Thoracic aorta (tissue), 2 donors: ENCODE data around the gene KDELR1. TPM values are rescaled to one million over a fixed set of nuclear protein-coding genes. Genes with fewer than 3 reads are reported as not detected.
A peak's percentile ranks its signal among the peaks of the same experiment; 100 is the strongest.

Experiments used
- ATAC-seq: fragments of 150-250 bp; one replicate; pipeline ENCODE4 v1.8.0; 2017; ENCODE audit warnings: low read depth; ENCODE audit not compliant: insufficient number of reproducible peaks, low FRiP score
- DNase-seq: peaks from one replicate; pipeline ENCODE4 v3.0.0-alpha.2; 2020; ENCODE audit warnings: low spot score
- H3K27ac ChIP-seq, 2 donors: fragments of 200-600 bp; sonication (generic); 1 replicate in 1 of 2; 2 replicates in 1 of 2; pipeline ENCODE4 v1.5.1; 2016; ENCODE audit warnings: mild to moderate bottlenecking in 2 of 2, moderate library complexity in 2 of 2
- H3K27me3 ChIP-seq: fragments of 200-600 bp; sonication (generic); replicated peaks from 2 replicates; pipeline ENCODE4 v1.6.0; 2016; ENCODE audit warnings: mild to moderate bottlenecking; ENCODE audit not compliant: insufficient read depth
- H3K36me3 ChIP-seq: fragments of 200-600 bp; sonication (generic); one replicate; pipeline ENCODE4 v1.5.1; 2016
- H3K4me1 ChIP-seq, 2 donors: fragments of 200-600 bp; sonication (generic); 1 replicate in 1 of 2; 2 replicates in 1 of 2; pipeline versions ENCODE4 v1.5.1 to v1.6.0; 2016; ENCODE audit warnings: low read depth in 2 of 2, mild to moderate bottlenecking in 1 of 2; ENCODE audit not compliant: control insufficient read depth in 1 of 2
- H3K4me3 ChIP-seq: fragments of 200-600 bp; sonication (generic); 2 replicates; pipeline ENCODE4 v1.5.1; 2016; ENCODE audit warnings: mild to moderate bottlenecking
- H3K9me3 ChIP-seq: fragments of 200-600 bp; sonication (generic); 2 replicates; pipeline ENCODE4 v1.5.1; 2016
- CTCF ChIP-seq: fragments of 200-600 bp; sonication (generic); IDR thresholded peaks from one replicate; pipeline ENCODE4 v1.5.1; 2019; ENCODE audit warnings: antibody characterized with exemption
- total RNA-seq, 2 donors: library from RNA; depleted of rRNA; stranded (reverse); fragments of >200 nt; gene quantifications; one replicate each; pipeline versions ENCODE4 v1.1.0 to v1.2.3, GENCODE V29; 2016

The KDELR1 gene
- total RNA-seq, 2 donors from 2014 or later: 65.6 to 79.9 TPM

DNA sequence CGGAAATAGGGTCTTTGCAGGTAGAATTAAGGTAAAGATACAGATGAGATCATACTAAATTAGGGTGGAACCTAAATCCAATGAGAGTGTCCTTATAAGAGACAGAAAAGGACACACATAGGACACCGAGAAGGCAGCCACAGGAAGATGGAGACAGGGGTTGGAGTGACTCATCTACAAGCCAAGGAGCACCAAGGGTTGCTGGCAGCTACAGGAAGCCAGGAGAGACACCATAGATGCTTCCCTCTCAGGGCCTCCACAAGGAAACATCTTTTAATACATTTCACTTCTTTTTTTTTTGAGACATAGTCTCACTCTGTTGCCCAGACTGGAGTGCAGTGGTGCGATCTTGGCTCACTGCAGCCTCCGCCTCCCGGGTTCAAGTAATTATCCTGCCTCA is 37.7 kb downstream of the KDELR1 start:
- no peaks in the 10 kb centered on the region for H3K36me3 ChIP-seq
- DNase-seq (no peak), ATAC-seq (no peak)
- no peaks in the 10 kb centered on the region for H3K27me3 ChIP-seq
- no peaks in the 10 kb centered on the region for H3K9me3 ChIP-seq
- TF ChIP-seq CTCF: no peak
- H3K27ac ChIP-seq: no peak overlapping the region
- no peaks in the 10 kb centered on the region for H3K4me1 ChIP-seq
- no peak overlapping the region for H3K4me3 ChIP-seq

- Histone ChIP-seq H3K27me3 (no peaks in the 10 kb centered on the region), H3K9me3 (no peaks in the 10 kb centered on the region), H3K4me3 (no peak overlapping the region), H3K4me1 (no peaks in the 10 kb centered on the region), H3K36me3 (no peaks in the 10 kb centered on the region), H3K27ac (no peak overlapping the region)
- DNase-seq: no peak
- TF ChIP-seq CTCF: peak; percentile 71
- no peak for ATAC-seq
Observed at GRCh38 chr19:48351341-48351752, 40.0 kb downstream of the KDELR1 start.

DNA sequence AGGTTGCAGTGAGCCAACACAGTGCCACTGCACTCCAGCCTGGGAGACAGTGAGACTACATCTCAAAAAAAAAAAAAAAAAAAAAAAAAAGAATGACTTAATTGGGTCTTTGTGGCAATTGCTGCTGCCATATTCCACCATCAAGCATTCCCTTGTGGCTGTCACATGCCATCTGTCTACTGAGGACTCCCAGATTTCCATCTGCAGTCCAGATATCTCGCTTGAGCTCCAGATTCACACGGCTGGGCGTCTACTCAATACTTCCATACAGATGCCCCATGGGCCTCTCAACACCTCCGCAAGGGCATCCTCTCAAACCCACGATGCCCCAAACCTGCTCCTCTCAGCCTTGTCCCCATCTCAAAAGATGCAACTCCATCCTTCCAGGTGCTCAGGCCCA is 40.5 kb downstream of the KDELR1 start:
- Histone ChIP-seq H3K36me3 (no peaks in the 10 kb centered on the region), H3K9me3 (no peaks in the 10 kb centered on the region), H3K27me3 (no peaks in the 10 kb centered on the region), H3K4me3 (no peak overlapping the region), H3K27ac (no peak overlapping the region), H3K4me1 (no peaks in the 10 kb centered on the region)
- TF ChIP-seq CTCF: no peak
- no peak for ATAC-seq
- DNase-seq: no peak

GRCh38 chr19:48348737-48349136 is 42.6 kb downstream of the KDELR1 start:
- ATAC-seq (no peak), DNase-seq (no peak)
- no peak for TF ChIP-seq CTCF
- Histone ChIP-seq H3K9me3 (no peaks in the 10 kb centered on the region), H3K27ac (no peak overlapping the region), H3K36me3 (no peaks in the 10 kb centered on the region), H3K4me1 (no peaks in the 10 kb centered on the region), H3K27me3 (no peaks in the 10 kb centered on the region), H3K4me3 (no peak overlapping the region)

GRCh38 chr19:48348045-48348444 is 43.3 kb downstream of the KDELR1 start:
- no peaks in the 10 kb centered on the region for H3K9me3 ChIP-seq
- H3K27me3 ChIP-seq: no peaks in the 10 kb centered on the region
- H3K36me3 ChIP-seq: no peaks in the 10 kb centered on the region
- H3K4me1 ChIP-seq: no peaks in the 10 kb centered on the region
- H3K27ac ChIP-seq: no peak overlapping the region
- ATAC-seq: no peak
- no peak for DNase-seq
- no peak for TF ChIP-seq CTCF
- H3K4me3 ChIP-seq: no peak overlapping the region
